Tibial nerve (tissue), 3 donors: Measurements from ENCODE around the gene PPP2R2C.

Experiments
- CTCF ChIP-seq, 5 experiments: fragments of 200-600 bp in 3 of 5; fragments of 450-650 bp in 2 of 5; sonication (generic) in 3 of 5; IDR thresholded peaks; one replicate each; pipeline ENCODE4 v1.5.1; 2016 to 2019; ENCODE audit warnings: antibody characterized with exemption in 5 of 5, mild to moderate bottlenecking in 3 of 5, moderate library complexity in 2 of 5
- POLR2A ChIP-seq, 2 donors: fragments of 450-650 bp; IDR thresholded peaks; one replicate each; pipeline ENCODE4 v1.6.1; 2017; ENCODE audit warnings: antibody characterized with exemption in 2 of 2, mild to moderate bottlenecking in 2 of 2, moderate library complexity in 2 of 2

- no peak for TF ChIP-seq CTCF (IDR thresholded peaks at IDR 0.05)
- TF ChIP-seq POLR2A (IDR thresholded peaks at IDR 0.05), result no peak
Observed at GRCh38 chr4:6272863-6273660, 199.4 kb downstream of the PPP2R2C start.
